ENCODE results near the gene ZBTB22.

The ZBTB22 gene

DNA sequence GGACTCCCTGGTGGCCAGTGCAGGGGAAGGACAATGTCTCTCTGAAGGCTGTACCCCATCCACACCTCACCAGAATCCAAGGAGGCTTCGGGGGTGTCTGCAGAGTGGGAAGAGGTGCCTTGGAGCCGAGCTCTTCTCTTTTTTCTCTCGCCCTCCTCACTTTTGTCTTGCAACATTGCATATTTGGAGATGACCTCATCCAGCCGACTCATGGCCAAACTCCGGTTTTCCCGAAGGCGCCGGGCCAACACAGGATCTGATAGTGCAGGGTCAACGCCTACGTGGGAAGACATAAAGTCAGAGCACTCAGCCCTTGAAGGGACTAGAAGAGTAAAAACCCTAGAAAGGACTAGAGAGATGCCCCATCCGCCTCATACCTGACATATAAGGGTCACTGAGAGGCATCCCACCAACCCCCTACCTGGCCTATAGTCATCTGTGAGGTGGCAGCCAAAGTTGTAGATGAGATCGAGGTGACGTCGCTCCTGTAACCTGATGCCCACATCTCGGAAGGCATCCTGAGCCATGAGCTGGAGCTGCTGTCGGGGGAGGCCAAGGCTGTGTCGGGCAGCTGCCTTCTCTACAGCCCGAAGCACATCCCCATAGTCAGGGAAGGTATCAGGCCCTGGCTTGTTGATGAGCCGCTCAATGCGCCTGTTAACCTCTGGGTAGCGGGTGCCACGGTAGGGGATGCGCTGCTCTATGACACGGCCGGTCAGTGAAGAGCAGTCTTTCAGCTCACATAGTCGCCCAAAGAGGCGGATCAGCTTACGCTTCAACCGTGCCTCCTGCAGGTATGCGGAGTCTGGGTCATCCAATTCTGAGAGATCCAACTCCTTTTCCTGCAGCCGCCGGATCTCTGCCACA is 3.0 kb upstream of the ZBTB22 start:
- H4K20me1 ChIP-seq (ENCODE audit: insufficient read depth), result no peaks in the 10 kb centered on the region
- H3K9ac ChIP-seq, result no peak overlapping the region
- peaks cover 29% of the 10 kb centered on the region; the same call in 1 of the 2 replicates for H3K79me2 ChIP-seq (ENCODE audit: insufficient read depth, low read depth)
- no peaks in the 10 kb centered on the region; the same call in 1 of the 2 replicates for H3K36me3 ChIP-seq (ENCODE audit: insufficient read depth)
- H3K4me1 ChIP-seq (ENCODE audit: low read depth, poor library complexity, severe bottlenecking), result peaks cover 31% of the 10 kb centered on the region
- TF ChIP-seq, protein P1, sequence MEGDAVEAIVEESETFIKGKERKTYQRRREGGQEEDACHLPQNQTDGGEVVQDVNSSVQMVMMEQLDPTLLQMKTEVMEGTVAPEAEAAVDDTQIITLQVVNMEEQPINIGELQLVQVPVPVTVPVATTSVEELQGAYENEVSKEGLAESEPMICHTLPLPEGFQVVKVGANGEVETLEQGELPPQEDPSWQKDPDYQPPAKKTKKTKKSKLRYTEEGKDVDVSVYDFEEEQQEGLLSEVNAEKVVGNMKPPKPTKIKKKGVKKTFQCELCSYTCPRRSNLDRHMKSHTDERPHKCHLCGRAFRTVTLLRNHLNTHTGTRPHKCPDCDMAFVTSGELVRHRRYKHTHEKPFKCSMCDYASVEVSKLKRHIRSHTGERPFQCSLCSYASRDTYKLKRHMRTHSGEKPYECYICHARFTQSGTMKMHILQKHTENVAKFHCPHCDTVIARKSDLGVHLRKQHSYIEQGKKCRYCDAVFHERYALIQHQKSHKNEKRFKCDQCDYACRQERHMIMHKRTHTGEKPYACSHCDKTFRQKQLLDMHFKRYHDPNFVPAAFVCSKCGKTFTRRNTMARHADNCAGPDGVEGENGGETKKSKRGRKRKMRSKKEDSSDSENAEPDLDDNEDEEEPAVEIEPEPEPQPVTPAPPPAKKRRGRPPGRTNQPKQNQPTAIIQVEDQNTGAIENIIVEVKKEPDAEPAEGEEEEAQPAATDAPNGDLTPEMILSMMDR (conservative IDR thresholded peaks at IDR 0.05; ENCODE audit: low read depth, low read length), result no peak
- H3K4me2 ChIP-seq, result no peak overlapping the region; the same call in 1 of the 2 replicates
- H2AFZ ChIP-seq (ENCODE audit: low read depth), result no peak overlapping the region
- H3K27me3 ChIP-seq (ENCODE audit: insufficient read depth, low read depth), result no peaks in the 10 kb centered on the region
- no peak overlapping the region for H3K27ac ChIP-seq
- H3K4me3 ChIP-seq (IDR thresholded peaks at IDR 0.05; ENCODE audit: insufficient read depth, low read depth, low read length), result no peak overlapping the region

DNA sequence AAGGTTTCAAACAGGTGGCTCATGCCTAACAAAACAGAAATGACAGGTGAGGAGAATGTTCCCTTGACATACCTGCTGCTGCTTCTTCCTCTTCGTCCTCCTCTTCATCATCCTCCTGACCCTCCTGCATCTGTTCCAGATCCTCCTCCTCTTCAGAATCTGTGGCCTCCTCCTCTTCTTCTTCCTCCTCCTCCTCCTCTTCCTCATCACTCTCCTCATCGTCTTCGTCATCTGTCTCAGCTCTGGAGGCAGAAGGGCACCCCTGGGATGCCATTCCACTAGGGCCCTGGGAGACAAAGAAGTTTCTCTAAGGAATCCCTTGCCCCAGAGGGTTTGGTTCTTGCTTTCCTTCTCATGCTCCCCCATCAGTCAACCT is 2.4 kb upstream of the ZBTB22 start:
- Histone ChIP-seq H3K4me3 (IDR thresholded peaks at IDR 0.05; ENCODE audit: insufficient read depth, low read depth, low read length) (no peak overlapping the region), H3K79me2 (ENCODE audit: insufficient read depth, low read depth) (peaks cover 29% of the 10 kb centered on the region; the same call in 1 of the 2 replicates), H3K4me2 (no peak overlapping the region)

DNA sequence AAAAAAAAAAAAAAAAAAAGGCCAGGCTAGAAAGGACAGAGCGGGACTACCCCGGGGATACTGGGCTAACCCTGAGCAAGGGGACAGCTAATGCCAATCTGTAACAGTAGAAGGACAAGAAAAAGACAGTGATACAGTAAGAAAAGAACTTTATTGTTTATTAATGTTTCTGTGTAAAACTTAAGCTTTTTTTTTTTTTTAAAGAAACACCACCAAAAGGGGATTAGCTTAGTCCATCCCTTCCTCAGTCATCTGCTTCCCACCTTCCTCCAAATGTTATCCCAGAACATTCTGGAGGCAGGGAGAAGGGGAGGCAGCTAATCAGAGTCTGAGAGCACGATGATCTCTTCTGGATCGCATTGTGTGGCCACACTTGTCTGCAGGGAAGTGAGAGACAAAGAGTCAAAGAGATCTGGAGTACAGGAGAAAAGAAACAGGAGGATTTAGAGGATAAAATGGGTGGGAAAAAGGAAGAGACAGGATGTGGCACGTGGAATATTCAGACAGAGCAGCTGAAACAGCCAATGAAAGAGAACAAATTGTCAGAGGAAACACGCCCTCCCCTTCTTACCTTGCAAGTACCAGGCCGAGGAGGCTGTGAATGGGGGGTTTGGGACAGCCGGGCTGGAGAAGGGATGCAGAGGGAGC is 1.0 kb upstream of the ZBTB22 start:
- no peaks in the 10 kb centered on the region for H3K27me3 ChIP-seq (ENCODE audit: insufficient read depth, low read depth)
- H3K9ac ChIP-seq, result peak overlapping the region; percentile 26; the same call in 1 of the 2 replicates
- H3K4me1 ChIP-seq (ENCODE audit: low read depth, poor library complexity, severe bottlenecking), result peaks cover 37% of the 10 kb centered on the region
- TF ChIP-seq, protein P1 (conservative IDR thresholded peaks at IDR 0.05; ENCODE audit: low read depth, low read length), result no peak
- H2AFZ ChIP-seq (ENCODE audit: low read depth), result no peak overlapping the region
- peak overlapping the region; percentile 33; the same call in 1 of the 2 replicates for H3K27ac ChIP-seq
- peaks cover 29% of the 10 kb centered on the region; the same call in 1 of the 2 replicates for H3K79me2 ChIP-seq (ENCODE audit: insufficient read depth, low read depth)
- H3K4me2 ChIP-seq, result peak overlapping the region; percentile 48
- H4K20me1 ChIP-seq (ENCODE audit: insufficient read depth), result no peaks in the 10 kb centered on the region
- H3K4me3 ChIP-seq (IDR thresholded peaks at IDR 0.05; ENCODE audit: insufficient read depth, low read depth, low read length), result no peak overlapping the region
- no peaks in the 10 kb centered on the region; the same call in 1 of the 2 replicates for H3K36me3 ChIP-seq (ENCODE audit: insufficient read depth)

More for the DNA sequence above, 2.4 kb upstream of the ZBTB22 start:
- Histone ChIP-seq H3K36me3 (ENCODE audit: insufficient read depth) (no peaks in the 10 kb centered on the region; the same call in 1 of the 2 replicates), H3K27ac (no peak overlapping the region), H2AFZ (ENCODE audit: low read depth) (no peak overlapping the region), H4K20me1 (ENCODE audit: insufficient read depth) (no peaks in the 10 kb centered on the region), H3K27me3 (ENCODE audit: insufficient read depth, low read depth) (no peaks in the 10 kb centered on the region), H3K4me1 (ENCODE audit: low read depth, poor library complexity, severe bottlenecking) (peaks cover 36% of the 10 kb centered on the region), H3K9ac (no peak overlapping the region)
- TF ChIP-seq, protein P1 (conservative IDR thresholded peaks at IDR 0.05; ENCODE audit: low read depth, low read length), result no peak

DNA sequence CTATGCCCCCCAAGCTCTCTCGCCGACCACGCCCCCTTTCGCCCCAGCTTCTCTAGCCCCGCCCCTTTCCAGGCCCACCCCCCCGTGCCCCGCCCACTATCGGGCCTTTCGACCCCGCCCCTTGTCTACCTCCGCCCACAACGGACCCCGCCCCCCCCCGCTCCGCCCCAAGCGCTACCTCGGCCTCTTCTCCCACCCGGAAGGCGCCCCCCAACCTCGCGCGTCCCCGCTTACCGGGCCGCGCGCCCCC is 200 bp downstream of the ZBTB22 start:
- Histone ChIP-seq H3K4me1 (ENCODE audit: low read depth, poor library complexity, severe bottlenecking) (peaks cover 37% of the 10 kb centered on the region), H3K4me2 (no peak overlapping the region)

More for the DNA sequence above, 200 bp downstream of the ZBTB22 start:
- Histone ChIP-seq H4K20me1 (ENCODE audit: insufficient read depth) (no peaks in the 10 kb centered on the region), H2AFZ (ENCODE audit: low read depth) (no peak overlapping the region), H3K27me3 (ENCODE audit: insufficient read depth, low read depth) (no peaks in the 10 kb centered on the region), H3K27ac (no peak overlapping the region), H3K36me3 (ENCODE audit: insufficient read depth) (no peaks in the 10 kb centered on the region; the same call in 1 of the 2 replicates), H3K79me2 (ENCODE audit: insufficient read depth, low read depth) (peaks cover 25% of the 10 kb centered on the region; the same call in 1 of the 2 replicates), H3K9ac (no peak overlapping the region), H3K4me3 (IDR thresholded peaks at IDR 0.05; ENCODE audit: insufficient read depth, low read depth, low read length) (no peak overlapping the region)
- TF ChIP-seq, protein P1 (conservative IDR thresholded peaks at IDR 0.05; ENCODE audit: low read depth, low read length), result no peak

Measured in KMS-11 (cell line).